Skeletal muscle tissue (tissue), 4 donors: Measurements from ENCODE around the gene MAPK8IP2. TPM values are rescaled to one million over a fixed set of nuclear protein-coding genes. Genes with fewer than 3 reads are reported as not detected.
"Not testable (repeated sequence)": the region's sequence is repeated elsewhere in the genome, so short reads cannot be mapped to it uniquely, and the experiment has no call there.

Experiments used
- H3K27ac ChIP-seq: one replicate; pipeline ENCODE4 v1.7.0; 2013; ENCODE audit warnings: mild to moderate bottlenecking, low read depth, low read length, inconsistent platforms
- H3K27me3 ChIP-seq, 3 donors: one replicate each; pipeline ENCODE4 v1.7.0; 2013; ENCODE audit warnings: low read length in 3 of 3; ENCODE audit not compliant: control insufficient read depth in 3 of 3, insufficient read depth in 3 of 3
- H3K36me3 ChIP-seq, 3 donors: one replicate each; pipeline ENCODE4 v1.7.0; 2013; ENCODE audit warnings: low read length in 3 of 3; ENCODE audit not compliant: control insufficient read depth in 3 of 3, insufficient read depth in 3 of 3
- H3K4me1 ChIP-seq, 3 donors: one replicate each; pipeline ENCODE4 v1.7.0; 2013; ENCODE audit warnings: low read length in 3 of 3, mild to moderate bottlenecking in 3 of 3; ENCODE audit not compliant: control insufficient read depth in 3 of 3, insufficient read depth in 3 of 3
- H3K4me3 ChIP-seq, 3 donors: one replicate each; pipeline ENCODE4 v1.7.0; 2013; ENCODE audit warnings: low read length in 3 of 3
- H3K9ac ChIP-seq, 3 donors: one replicate each; pipeline ENCODE4 v1.7.0; 2013; ENCODE audit warnings: low read length in 3 of 3, mild to moderate bottlenecking in 3 of 3, moderate library complexity in 2 of 3, low read depth in 1 of 3
- H3K9me3 ChIP-seq, 3 donors: one replicate each; pipeline ENCODE4 v1.7.0; 2013; ENCODE audit warnings: low read length in 3 of 3; ENCODE audit not compliant: control insufficient read depth in 3 of 3
- total RNA-seq: library from RNA; depleted of rRNA; stranded (reverse); fragments of >200 nt; gene quantifications from one replicate; pipeline ENCODE4 v1.2.3, GENCODE V29; 2014
- donor health status: Osteomylitis.

Gene MAPK8IP2
- total RNA-seq, 1 donor from 2014 or later: 0.52 TPM

DNA sequence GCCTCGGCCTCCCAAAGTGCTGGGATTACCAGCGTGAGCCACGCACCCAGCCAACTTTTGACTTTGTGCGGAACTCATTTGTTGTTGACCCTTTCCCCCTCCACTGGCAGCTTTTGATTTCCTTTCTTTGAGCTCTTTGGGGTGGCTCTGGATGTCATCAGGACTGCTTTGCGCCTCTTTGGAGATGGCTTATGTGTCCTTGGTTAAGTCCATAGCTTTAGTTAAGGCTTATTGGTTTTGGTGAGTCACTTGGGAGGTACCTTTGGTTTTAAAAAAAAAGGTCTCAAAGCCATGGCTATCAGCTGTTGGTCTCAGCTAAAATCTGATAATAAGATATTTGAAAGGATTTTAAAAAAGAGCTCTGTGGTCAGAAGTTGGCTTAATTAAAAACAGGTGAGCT is 32.5 kb downstream of the MAPK8IP2 start:
- Histone ChIP-seq H3K9me3 (no peaks in the 10 kb centered on the region), H3K9ac (no peak overlapping the region), H3K4me3 (no peak overlapping the region), H3K36me3 (no peaks in the 10 kb centered on the region), H3K27me3 (peaks cover 0 to 3% (median 0%) of the 10 kb centered on the region in 3 donors), H3K4me1 (peaks cover 8 to 13% (median 10%) of the 10 kb centered on the region in 3 donors), H3K27ac (no peak overlapping the region)

DNA sequence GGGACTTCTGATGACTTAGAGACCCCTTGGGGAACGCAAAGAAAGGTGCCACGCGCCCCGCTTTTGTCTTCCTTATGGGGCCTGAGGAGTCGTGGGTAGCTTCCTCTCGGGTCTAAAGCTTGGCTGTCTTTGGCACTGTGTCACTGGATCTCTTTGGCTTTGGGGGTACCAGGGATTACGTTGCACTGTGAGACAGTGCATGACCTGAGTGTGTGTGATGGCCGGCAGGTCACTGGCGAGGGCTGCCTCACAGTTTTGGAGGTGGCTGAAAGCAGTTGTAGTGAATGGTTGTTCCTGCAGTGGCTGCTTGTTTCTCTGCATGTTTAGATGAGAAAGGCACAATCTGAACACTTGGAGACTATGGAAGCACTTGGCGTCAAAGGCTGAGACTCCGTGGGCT is 33.2 kb downstream of the MAPK8IP2 start:
- H3K36me3 ChIP-seq: no peaks in the 10 kb centered on the region
- H3K9me3 ChIP-seq: no peaks in the 10 kb centered on the region
- no peak overlapping the region for H3K4me3 ChIP-seq
- H3K27me3 ChIP-seq: peaks cover 0 to 3% (median 0%) of the 10 kb centered on the region in 3 donors
- no peak overlapping the region for H3K27ac ChIP-seq
- no peak overlapping the region for H3K9ac ChIP-seq
- peaks cover 3 to 7% (median 4%) of the 10 kb centered on the region in 3 donors for H3K4me1 ChIP-seq

GRCh38 chr22:50635591-50635990 is 35.0 kb downstream of the MAPK8IP2 start:
- Histone ChIP-seq H3K27ac (no peak overlapping the region), H3K36me3 (no peaks in the 10 kb centered on the region), H3K27me3 (peaks cover 0 to 3% (median 0%) of the 10 kb centered on the region in 3 donors), H3K9me3 (no peaks in the 10 kb centered on the region), H3K9ac (no peak overlapping the region), H3K4me1 (no peaks in the 10 kb centered on the region), H3K4me3 (no peak overlapping the region)

DNA sequence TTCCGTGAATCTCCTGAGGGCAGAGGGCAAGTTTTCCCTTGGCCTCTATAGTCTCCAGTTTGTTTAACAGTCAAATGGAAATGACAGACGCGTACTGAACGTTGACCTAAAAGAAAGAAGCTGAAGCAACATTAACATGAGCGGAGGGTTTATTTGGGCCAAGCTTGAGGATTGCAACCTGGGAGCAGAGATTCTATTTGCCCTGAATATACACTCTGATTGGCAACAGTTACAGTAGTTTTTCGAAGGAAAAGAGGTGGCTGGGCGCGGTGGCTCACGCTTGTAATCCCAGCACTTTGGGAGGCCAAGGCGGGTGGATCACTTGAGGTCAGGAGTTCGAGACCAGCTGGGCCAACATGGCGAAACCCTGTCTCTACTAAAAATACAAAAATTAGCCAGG is 39.7 kb downstream of the MAPK8IP2 start:
- not testable (repeated sequence) for H3K9ac ChIP-seq, H3K4me3 ChIP-seq, H3K9me3 ChIP-seq, H3K27ac ChIP-seq, H3K36me3 ChIP-seq
- peaks cover 8 to 16% (median 14%) of the 10 kb centered on the region in 3 donors for H3K4me1 ChIP-seq
- H3K27me3 ChIP-seq: peaks cover 22 to 29% (median 26%) of the 10 kb centered on the region in 3 donors

DNA sequence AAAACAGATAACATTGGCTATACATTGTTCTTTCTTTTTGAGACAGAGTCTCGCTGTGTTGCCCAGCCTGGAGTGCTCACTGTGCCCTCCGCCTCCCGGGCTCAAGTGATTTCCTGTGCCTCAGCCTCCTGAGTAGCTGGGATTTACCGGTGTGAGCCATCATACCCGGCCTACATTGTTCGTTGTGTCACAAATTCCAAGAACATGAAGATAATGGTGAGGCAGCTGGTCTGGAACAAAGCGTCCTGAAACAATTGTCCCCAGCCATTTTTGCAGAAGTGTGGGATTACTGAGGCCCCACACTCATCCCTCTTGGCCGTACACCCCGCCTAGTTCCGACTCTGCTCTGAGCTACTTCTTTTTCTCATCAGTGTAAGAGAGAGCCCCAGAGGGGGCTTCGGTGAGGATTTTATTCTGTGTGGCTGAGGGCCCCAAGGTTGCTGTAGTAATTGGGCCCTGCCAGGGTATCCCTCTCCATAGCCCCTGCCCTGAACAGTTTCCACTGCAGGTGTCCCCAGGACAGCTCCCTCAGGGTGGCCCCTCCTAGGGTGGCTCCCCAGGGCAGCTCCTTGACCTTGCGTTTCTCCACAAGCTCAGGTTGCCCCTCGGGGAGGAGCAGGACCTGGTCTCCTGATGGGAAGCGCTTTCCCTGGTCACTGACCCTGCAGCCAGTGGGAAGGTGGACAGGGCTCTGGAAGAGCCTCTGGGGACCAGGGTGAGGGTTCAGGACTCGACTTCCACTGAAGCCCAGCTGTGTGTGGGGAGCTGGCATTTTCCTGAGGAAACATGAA is 40.5 kb downstream of the MAPK8IP2 start:
- no peaks in the 10 kb centered on the region for H3K9me3 ChIP-seq
- H3K27ac ChIP-seq: peak overlapping the region; percentile 36
- no peaks in the 10 kb centered on the region for H3K36me3 ChIP-seq
- peaks cover 22 to 33% (median 32%) of the 10 kb centered on the region in 3 donors for H3K27me3 ChIP-seq
- H3K9ac ChIP-seq: no peak overlapping the region
- H3K4me3 ChIP-seq: no peak overlapping the region
- H3K4me1 ChIP-seq: peaks cover 8 to 16% (median 14%) of the 10 kb centered on the region in 3 donors

- H3K4me3 ChIP-seq: no peak overlapping the region
- H3K27ac ChIP-seq: peak overlapping the region; percentile 36
- H3K36me3 ChIP-seq: no peaks in the 10 kb centered on the region
- peaks cover 8 to 16% (median 14%) of the 10 kb centered on the region in 3 donors for H3K4me1 ChIP-seq
- peaks cover 22 to 37% (median 32%) of the 10 kb centered on the region in 3 donors for H3K27me3 ChIP-seq
- H3K9ac ChIP-seq: no peak overlapping the region
- H3K9me3 ChIP-seq: no peaks in the 10 kb centered on the region
These were observed 41.4 kb downstream of the MAPK8IP2 start for GRCh38 chr22:50641696-50642607.

DNA sequence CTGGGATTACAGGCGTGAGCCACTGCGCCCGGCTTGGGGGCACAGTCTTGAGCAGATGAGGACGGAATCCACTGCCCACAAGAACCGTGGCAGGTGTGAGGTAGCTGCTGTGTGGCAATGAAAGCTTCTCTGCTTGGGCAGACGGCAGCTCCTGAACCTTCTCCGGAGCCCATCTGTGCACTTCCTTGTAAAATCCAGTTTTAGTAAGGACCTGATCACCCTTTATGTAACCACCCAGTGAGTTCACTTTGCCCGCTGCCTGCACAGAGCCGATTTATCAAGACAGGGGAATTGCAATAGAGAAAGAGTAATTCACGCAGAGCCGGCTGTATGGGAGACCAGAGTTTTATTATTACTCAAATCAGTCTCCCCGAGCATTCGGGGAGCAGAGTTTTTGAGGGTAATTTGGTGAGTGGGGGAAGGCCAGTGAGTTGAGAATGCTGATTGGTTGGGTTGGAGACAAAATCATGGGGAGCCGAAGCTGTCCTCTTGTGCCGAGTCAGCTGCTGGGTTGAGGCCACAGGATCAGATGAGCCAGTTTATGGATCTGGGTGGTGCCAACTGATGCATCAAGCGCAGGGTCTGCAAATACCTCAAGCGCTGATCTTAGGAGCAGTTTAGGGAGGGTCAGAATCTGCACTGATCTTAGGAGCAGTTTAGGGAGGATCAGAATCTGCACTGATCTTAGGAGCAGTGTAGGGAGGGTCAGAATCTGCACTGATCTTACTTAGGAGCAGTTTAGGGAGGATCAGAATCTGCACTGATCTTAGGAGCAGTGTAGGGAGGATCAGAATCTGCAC is 42.6 kb downstream of the MAPK8IP2 start:
- not testable (repeated sequence) for H3K9me3 ChIP-seq

DNA sequence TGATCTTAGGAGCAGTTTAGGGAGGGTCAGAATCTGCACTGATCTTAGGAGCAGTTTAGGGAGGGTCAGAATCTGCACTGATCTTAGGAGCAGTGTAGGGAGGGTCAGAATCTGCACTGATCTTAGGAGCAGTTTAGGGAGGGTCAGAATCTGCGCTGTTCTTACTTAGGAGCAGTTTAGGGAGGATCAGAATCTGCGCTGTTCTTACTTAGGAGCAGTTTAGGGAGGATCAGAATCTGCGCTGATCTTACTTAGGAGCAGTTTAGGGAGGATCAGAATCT is 43.2 kb downstream of the MAPK8IP2 start:
- H3K36me3 ChIP-seq, H3K27ac ChIP-seq, H3K9ac ChIP-seq, H3K4me3 ChIP-seq, H3K9me3 ChIP-seq: not testable (repeated sequence)
- H3K27me3 ChIP-seq: peaks cover 22 to 37% (median 32%) of the 10 kb centered on the region in 3 donors
- peaks cover 8 to 16% (median 14%) of the 10 kb centered on the region in 3 donors for H3K4me1 ChIP-seq

More for the DNA sequence above, 42.6 kb downstream of the MAPK8IP2 start:
- peaks cover 22 to 37% (median 32%) of the 10 kb centered on the region in 3 donors for H3K27me3 ChIP-seq
- not testable (repeated sequence) for H3K4me3 ChIP-seq, H3K9ac ChIP-seq, H3K27ac ChIP-seq, H3K36me3 ChIP-seq
- H3K4me1 ChIP-seq: peaks cover 8 to 16% (median 14%) of the 10 kb centered on the region in 3 donors

GRCh38 chr22:50653256-50653655 is 52.7 kb downstream of the MAPK8IP2 start:
- H3K27ac ChIP-seq: no peak overlapping the region
- peaks cover 3 to 20% (median 6%) of the 10 kb centered on the region in 3 donors for H3K4me1 ChIP-seq
- no peak overlapping the region for H3K9ac ChIP-seq
- no peak overlapping the region for H3K4me3 ChIP-seq
- H3K36me3 ChIP-seq: no peaks in the 10 kb centered on the region
- no peaks in the 10 kb centered on the region for H3K9me3 ChIP-seq
- H3K27me3 ChIP-seq: peaks cover 15 to 21% (median 16%) of the 10 kb centered on the region in 3 donors
